ENCODE results near the gene RRBP1. TPM values are rescaled to one million over a fixed set of nuclear protein-coding genes. Genes with fewer than 3 reads are reported as not detected.

Gene RRBP1
- total and polyA plus RNA-seq, 12 donors: 23.5 to 71.3 (median 29.7) TPM

- no peak for TF ChIP-seq CTCF (IDR thresholded peaks at IDR 0.05)
- Histone ChIP-seq H3K27me3 (no peaks in the 10 kb centered on the region), H3K9me3 (no peaks in the 10 kb centered on the region), H3K4me1 (peaks cover 0 to 22% (median 8%) of the 10 kb centered on the region in 9 donors), H3K36me3 (peaks cover 0 to 100% (median 38%) of the 10 kb centered on the region in 9 donors), H3K4me3 (no peak overlapping the region), H3K27ac (no peak overlapping the region)
- ATAC-seq (no peak), DNase-seq (no peak)
- intact Hi-C loops (cut with DNase I): no loop called here
- WGBS, 2 donors: 93 to 96% methylated on average over 21 of the region's 21 CpGs
Measured at GRCh38 chr20:17629678-17630089, 52.4 kb downstream of the RRBP1 start.

GRCh38 chr20:17629025-17629424, 53.0 kb downstream of the RRBP1 start:
- intact Hi-C loops (cut with DNase I): no loop called here
- Histone ChIP-seq H3K4me1 (peaks cover 0 to 15% (median 2%) of the 10 kb centered on the region in 9 donors), H3K9me3 (no peaks in the 10 kb centered on the region), H3K27me3 (no peaks in the 10 kb centered on the region), H3K36me3 (peaks cover 0 to 100% (median 38%) of the 10 kb centered on the region in 9 donors), H3K27ac (no peak overlapping the region), H3K4me3 (no peak overlapping the region)
- 87 to 90% methylated on average over 8 of the region's 8 CpGs for WGBS, 2 donors
- no peak for TF ChIP-seq CTCF (IDR thresholded peaks at IDR 0.05)
- ATAC-seq (no peak), DNase-seq (no peak)

- no peak overlapping the region for H3K27ac ChIP-seq
- TF ChIP-seq CTCF (IDR thresholded peaks at IDR 0.05): no peak
Measured at GRCh38 chr20:17628101-17628841, 53.8 kb downstream of the RRBP1 start.

GRCh38 chr20:17627101-17627955, 54.7 kb downstream of the RRBP1 start:
- Histone ChIP-seq H3K4me3 (peak overlapping the region in 1 of 10 donors; percentile 9), H3K36me3 (peaks cover 0 to 100% (median 43%) of the 10 kb centered on the region in 9 donors), H3K27me3 (no peaks in the 10 kb centered on the region), H3K4me1 (peaks cover 0 to 12% (median 0%) of the 10 kb centered on the region in 9 donors), H3K27ac (peak overlapping the region in 2 of 10 donors; percentile 26), H3K9me3 (no peaks in the 10 kb centered on the region)
- TF ChIP-seq CTCF (IDR thresholded peaks at IDR 0.05): no peak
- ATAC-seq (peak in 1 of 8 donors; percentile 14), DNase-seq (no peak)
- WGBS, 2 donors: 84 to 86% methylated on average over 27 of the region's 27 CpGs
- intact Hi-C loops (cut with DNase I): no loop called here

More at GRCh38 chr20:17628101-17628841, 53.8 kb downstream of the RRBP1 start:
- H3K36me3 ChIP-seq: peaks cover 0 to 100% (median 40%) of the 10 kb centered on the region in 9 donors
- no peak for ATAC-seq
- no peak for DNase-seq
- peaks cover 0 to 12% (median 0%) of the 10 kb centered on the region in 9 donors for H3K4me1 ChIP-seq
- H3K27me3 ChIP-seq: no peaks in the 10 kb centered on the region
- H3K4me3 ChIP-seq: no peak overlapping the region
- no peaks in the 10 kb centered on the region for H3K9me3 ChIP-seq
- 92 to 93% methylated on average over 18 of the region's 18 CpGs for WGBS, 2 donors
- intact Hi-C loops (cut with DNase I): no loop called here
